NCI-H526 (cell line): ENCODE measurements around the gene ATF7IP.

ENCODE experiments used
- DNase-seq, 2 experiments: peaks; one replicate each; lab custom pipeline; 2025; lab: John Stamatoyannopoulos, UW

The ATF7IP gene

DNA sequence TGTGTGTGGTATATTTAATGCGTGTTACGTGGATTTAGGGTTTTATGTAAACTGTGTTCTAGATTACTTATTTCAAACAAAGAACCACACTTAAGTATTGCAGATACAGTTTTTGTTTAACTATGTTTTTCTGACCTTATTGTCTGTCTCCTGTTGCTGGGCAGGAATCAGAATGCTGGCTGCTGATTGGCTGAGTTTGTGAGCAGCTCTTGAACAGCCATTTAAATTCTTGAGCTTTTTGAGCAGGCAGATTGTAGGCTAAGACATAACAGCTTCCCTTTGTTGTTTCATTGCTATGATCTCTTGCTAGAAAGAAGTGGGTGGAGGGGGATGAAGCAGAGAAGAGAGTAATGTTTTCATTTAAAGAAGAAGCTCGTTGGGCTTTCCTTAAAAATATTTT, 52.2 kb downstream of the ATF7IP start:
- peak in 1 of 2 experiments; percentile 28 for DNase-seq

DNA sequence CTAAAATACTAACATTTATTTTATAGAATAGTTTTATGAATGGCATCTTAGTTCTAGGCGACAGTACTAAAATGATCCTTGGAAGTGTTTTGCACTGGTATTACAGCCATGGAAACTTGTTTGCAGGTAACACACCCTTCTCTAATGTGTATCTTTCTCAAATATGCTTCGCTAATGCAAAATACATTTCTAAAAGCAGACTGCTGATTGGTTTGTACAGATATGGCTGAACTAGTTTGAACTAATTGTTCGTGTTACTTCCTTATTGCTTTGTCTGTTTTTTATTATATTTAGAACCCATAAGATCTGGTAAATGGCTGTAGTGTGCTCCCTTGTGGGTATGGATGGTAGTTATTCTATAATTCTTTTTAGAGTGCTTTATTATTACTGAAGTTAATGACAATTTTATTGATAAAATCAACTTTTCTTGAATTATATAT, 53.0 kb downstream of the ATF7IP start:
- no peak for DNase-seq

DNA sequence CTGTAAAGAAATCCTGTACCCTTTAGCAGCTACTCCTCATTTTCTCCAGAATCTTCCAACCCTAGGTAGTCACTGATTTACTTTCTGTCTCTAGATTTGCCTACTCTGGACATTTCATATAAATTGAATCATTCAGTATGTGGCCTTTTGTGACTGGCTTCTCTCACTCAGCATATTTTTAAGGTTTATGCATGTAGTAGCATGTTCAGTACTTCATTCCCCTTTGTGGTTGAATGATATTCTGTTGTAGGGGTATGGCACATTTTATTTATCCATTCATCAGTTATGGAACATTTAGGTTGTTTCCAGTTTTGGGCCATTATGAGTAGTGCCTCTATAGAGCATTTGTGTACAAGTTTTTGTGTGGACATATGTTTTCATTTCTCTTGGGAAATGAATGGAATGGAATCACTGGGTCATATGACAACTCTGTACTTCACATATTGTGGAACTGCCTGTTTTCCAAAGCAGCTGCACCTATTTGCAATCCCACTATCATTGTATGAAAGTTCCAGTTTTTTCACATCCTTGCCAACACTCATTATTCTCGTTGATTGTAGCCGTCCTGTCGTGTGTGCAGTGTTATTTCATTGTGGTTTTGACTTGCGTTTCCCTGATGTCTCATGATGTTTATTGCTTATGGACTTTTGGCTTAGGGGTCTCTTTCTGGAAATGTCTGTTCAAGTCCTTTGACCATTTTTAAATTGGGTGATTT, 57.2 kb downstream of the ATF7IP start:
- no peak for DNase-seq

DNA sequence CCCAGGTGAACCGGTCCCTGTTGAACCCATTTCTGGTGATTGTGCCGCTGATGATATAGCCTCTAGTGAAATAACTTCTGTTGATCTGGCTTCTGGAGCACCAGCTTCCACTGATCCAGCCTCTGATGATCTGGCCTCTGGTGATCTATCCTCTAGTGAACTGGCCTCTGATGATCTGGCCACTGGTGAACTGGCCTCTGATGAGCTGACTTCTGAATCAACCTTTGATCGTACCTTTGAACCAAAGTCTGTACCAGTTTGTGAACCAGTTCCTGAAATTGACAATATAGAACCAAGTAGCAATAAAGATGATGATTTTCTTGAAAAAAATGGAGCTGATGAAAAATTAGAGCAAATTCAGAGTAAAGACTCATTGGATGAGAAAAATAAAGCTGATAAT, 59.1 kb downstream of the ATF7IP start:
- DNase-seq, result no peak

DNA sequence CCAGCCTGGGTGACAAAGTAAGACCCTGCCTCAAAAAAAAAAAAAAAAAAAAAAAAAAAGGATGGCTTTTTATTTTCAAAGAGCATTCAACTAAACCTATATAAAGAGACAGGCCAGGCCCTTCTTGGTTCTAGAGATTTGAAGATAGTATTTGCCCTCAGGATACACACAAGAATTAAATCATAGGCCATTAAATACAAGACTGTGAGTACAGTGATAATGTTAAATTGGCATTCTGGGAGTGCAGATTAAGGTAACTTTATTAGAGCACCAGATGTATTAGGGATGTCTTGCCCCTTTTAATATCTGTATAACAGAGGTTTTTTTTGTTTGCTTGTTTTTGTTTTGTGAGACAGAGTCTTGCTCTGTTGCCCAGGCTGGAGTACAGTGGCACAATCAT, 61.3 kb downstream of the ATF7IP start:
- DNase-seq, result no peak

DNA sequence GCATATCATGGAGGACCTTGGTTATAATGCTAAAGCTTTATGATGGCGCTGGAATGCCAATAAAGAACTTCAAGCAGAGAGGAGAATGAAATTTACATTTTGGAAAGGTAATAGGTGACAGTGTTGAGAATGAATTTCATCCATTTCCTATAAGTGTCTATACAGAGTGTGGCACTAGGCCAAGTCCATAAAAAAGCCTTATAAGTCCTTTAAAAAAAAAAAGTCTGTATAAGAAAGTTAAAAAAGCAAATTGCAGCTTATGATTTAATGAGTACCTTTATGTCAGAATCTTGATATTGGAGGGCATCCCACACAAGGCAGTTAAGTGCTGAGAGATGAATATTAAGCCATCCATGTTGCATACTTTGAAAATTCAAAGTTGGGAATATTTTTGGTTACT, 62.4 kb downstream of the ATF7IP start:
- no peak for DNase-seq

DNA sequence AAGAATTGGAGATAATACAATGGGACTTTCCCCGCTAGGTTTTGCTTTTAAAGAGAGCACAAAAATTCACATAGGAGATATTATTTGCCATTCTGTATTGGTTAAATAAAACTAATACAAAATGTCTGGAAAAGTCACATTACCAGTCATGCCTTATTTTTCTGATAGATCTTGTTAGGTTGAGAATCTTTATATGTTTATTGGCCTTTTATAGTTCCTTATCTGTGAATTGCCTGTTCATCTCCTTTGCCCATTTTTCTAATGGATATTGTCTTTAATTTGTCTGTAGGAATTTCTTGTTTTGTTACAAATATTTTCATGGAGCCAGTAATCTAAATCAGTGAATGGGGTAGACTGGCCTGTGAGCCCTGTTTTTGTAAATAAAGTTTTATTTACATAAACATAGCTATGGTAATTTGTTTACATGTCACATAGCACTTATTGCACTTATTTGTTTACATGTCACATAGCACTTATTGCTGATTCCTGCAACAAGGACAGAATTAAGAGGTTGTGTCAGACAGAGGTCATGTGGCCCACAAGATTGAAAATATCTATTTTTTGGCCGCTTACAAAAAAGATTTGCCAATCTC, 65.0 kb downstream of the ATF7IP start:
- no peak for DNase-seq

DNA sequence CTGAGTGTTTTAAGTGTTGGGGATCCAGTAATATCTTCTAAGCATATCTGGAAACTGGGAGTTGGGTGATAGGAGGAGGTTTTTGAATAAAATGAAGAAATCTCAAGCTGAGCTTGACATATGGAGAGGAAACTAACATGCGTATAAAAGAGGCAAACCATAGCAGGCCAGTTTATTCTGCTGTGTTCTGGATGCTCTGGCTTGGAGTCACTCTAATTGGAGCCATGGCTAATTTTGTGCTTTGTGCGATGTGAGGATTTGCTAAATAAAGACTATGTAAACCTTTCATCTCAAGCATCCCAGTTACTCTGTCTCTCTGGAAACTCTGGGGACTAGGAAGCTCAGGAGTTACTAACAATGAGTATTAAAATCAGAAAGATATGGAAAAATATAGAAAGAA, 66.5 kb downstream of the ATF7IP start:
- DNase-seq, result no peak

DNA sequence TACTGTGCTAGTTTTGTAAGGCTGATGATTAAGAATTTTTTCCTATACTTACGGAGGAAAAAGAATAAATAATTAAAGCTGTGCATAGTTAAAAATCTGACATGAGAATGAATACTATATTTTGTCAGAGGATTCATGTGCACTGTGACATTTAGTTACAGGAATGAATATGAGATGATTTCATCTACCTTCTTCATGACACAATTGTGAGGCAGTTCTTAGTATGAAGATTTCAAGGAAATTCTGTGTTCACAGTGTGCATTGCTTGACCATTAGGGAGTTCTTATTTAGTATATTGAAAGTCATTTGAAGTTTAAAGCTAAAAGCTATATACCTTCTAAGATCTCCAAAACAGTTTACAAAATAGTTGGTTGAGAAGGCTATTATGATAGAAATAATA, 70.1 kb downstream of the ATF7IP start:
- DNase-seq, result no peak

DNA sequence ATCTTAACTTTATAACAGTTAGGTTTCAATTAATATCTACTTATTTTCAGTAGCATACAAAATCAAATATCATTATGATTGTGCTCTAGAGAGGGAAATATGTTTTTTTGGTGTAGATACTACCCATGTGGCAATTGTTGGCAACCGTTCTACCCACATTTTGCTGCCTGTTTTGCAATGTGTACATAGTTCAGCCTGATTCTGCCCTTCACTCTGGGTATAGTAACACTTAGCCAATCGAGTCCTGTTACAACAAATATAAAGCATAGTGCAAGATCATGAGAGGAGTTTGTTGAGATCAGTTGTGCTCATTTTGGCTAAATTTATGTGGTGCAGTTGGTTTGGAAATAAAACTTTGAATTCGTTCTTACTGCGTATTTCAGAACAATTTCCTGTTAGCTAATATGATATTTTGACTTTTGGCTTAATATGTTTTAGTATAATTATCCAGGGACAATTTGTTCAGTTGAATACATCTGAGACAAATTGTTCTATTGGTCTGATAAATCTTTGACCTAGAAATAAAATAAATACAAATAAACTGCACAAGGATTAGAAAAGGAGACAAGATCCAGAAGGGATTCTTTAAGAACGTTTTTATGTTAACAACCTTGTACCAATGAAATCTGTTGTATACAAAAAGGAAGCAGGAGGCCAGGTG, 76.9 kb downstream of the ATF7IP start:
- DNase-seq, result no peak

DNA sequence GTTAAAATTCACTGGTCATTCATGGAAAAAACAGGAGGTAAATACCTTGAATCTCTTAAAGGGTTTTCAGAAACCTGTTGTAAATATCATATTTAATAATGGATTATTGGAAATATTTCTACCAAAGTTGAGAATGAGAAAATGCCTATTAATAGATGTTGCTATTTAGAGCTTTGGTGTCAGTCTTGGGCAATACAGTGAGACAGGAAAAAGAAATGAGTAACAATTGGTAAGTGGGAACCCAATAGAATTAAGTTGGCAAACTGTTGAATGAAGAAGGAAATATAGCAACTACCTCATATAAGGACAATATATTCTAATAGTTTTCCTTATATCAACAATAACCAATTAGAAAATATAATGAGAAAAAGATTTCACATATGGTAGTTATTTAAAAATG, 78.0 kb downstream of the ATF7IP start:
- no peak for DNase-seq

DNA sequence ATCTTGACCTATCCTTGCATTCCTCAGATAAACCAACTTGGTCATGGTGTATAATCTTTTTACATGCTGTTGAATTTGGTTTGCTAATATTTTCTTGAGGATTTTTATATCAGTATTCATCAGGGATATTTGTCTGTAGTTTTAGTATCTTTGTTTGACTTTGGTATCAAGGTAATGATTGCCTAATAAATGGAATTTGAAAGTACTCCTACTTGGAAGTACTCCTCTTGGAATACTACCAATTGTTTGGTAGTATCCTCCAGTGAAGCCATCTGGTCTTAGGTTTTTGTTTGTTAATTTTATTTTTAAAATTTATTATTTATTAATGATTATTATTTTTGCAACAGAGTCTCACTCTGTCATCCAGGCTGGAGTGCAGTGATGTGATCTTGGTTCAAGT, 85.0 kb downstream of the ATF7IP start:
- DNase-seq, result no peak

DNA sequence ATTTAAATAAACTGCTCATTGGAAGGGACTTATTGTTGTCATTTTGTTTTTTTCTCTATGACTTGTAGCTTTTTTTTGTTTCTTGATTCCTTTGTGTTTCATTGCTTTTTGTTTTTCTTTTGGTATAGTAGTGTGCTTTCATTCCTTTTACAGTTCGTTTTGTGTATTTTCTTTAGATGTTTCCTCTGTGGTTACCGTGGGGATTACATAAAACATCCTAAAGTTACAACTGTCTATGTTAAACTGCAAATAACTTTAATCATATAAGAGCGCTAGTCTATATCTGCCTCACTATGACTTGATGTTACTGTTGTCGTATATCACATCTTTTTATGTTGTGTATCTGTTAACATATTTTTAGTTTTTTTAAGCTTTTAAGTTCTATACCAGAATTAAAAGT, 86.9 kb downstream of the ATF7IP start:
- DNase-seq, result no peak

DNA sequence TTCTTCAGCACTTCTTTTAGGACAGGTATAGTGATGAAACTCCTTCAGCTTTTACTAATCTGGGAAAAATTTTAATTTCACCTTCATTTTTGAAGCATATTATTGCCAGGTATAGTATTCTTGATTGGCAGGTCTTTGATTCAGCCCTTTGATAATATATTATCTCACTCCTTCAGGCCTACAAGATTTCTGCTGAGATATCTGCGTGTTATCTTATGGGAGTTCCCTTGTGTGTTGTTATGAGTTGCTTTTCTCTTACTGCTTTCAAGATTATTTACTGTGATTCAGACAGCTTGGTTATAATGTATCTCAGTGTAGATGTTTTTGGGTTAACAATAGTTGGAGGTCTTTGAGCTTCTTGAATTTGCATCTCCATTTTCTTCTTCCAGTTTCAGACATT, 87.4 kb downstream of the ATF7IP start:
- DNase-seq, result no peak

DNA sequence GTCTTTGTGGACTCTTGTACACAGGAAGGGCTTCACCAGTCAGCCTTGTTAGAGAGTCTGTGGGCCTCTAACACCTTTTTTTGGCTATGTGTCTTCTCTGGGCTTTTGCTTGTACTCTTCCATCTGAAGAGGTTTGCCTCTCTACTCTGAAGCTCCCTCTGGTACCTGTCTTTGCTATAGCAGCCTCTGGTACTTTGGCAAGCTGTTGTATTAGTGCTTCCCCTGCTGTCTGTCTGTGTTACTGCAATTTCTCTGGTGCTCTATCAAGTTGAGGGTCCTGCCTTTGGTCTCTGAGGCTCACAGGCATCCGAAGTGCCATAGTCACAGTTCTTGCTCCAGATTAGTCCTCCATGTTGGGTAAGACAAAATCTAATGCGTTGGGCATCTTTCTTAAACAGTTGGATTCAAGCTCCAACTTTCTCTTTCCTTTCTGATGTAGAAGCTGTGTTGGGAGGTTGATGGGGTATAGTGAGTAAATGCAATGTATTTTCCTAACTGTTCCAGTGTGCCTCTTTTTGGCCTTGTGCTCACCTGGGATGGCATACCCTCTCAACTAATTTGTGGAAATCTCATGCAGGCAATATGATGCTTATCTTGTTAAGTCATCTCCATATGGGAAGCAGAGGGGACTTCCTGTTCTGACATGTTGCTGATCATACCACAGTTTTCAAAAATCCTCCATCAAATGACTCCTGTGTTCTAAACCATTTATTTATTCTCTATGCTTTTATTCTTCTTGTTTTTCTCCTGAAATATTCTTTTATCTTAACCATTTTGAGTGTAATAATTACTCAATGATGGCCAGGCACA, 88.8 kb downstream of the ATF7IP start:
- DNase-seq, result peak; percentile 16 to 65

DNA sequence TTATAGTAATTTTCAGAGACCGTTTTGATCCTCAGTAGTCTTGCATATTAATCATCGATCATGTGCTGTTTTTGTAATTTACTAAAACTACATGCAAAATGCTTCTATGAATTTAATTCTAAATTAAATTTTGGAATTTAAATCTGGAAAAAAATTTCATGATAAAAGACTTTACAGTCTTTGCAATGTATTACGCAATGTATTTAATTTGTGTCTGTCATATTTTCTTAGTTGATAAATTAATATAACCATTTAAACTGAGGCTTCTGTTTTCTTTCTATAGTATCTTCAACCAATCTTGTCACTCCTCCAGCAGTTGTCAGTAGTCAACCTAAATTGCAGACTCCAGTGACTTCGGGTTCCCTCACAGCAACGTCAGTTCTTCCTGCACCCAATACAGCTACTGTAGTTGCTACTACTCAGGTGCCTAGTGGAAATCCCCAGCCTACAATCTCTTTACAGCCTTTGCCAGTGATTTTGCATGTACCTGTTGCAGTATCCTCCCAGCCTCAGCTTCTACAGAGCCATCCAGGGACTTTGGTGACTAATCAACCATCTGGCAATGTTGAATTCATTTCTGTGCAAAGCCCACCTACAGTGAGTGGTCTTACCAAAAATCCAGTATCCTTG, 94.8 kb downstream of the ATF7IP start:
- DNase-seq, result no peak

DNA sequence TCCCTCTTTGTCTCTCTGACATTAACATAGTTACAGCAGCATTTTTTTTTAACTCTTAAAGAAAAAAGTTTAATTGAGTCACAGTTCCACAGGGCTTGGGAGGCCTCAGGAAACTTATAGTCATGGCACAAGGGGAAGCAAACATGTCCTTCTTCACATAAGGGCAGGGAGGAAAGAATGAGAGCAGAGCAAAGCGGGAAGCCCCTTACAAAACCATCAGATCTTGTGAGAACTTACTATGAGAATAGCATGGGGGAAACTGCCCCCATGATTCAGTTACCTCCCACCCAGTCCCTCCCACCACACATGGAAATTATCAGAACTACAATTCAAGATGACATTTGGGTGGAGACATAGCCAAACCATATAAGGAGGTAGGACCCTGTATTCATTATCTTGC, 106.0 kb downstream of the ATF7IP start:
- DNase-seq, result no peak

DNA sequence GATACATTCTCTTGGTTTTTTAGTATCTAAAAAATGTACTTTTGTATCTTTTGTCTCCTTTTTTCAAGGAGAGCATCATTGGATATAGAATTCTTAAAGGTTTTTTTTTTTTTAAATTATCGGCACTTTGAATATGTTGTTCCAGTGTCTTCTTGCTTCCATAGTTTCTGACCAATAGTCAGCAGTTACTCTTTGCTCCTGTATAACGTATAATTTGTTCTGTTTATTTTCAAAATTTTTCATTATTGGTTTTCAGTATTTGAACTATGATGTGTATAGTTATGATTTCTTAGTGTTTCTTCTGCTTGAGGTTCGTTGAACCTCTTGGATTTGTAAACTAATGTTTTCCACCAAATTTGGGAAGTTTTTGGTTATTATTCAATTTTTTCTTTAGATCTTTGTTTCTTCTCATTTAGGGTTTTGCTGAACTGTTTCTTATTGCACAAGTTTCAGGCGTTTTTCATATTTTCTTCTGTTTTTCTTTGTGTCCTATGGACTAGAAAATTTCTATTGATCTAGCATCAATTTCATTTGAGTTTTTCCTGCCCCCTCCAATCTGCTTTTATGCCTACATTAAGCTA, 108.3 kb downstream of the ATF7IP start:
- peak in 1 of 2 experiments; percentile 5 for DNase-seq

DNA sequence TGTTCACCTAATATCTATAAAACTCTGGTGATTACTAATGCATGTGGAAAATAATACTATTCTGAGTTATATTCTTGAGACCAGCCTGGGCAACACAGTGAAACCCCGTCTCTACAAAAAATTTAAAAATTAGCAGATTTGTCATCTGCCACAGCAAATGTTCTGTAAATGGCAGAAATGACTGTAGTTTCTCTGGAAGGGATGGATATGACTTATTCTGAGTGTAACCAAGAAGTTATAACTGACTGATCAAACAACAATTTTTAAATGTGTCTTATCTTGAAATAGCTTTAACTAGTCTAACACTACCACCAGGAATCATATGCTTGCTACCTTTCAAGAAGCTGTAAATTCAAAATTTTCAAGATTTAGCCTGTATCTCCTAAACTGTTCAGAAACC, 113.5 kb downstream of the ATF7IP start:
- no peak for DNase-seq

DNA sequence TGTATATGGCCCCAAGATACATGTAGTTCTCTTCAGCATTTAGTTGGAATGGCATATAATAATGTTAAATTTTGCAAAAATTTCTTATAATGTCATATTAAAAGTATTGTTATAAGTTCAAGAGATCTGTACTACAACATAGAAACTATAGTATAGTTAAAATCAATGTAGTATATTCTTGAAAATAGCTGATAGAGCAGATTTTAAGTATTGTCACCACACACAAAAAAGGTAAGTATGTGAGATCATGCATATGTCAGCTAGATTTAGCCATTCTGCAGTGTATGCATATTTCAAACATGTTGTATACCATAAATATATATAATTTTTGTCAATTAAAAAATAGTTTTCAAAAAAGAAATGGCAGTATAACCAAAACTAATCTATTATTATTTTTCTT, 115.7 kb downstream of the ATF7IP start:
- no peak for DNase-seq

DNA sequence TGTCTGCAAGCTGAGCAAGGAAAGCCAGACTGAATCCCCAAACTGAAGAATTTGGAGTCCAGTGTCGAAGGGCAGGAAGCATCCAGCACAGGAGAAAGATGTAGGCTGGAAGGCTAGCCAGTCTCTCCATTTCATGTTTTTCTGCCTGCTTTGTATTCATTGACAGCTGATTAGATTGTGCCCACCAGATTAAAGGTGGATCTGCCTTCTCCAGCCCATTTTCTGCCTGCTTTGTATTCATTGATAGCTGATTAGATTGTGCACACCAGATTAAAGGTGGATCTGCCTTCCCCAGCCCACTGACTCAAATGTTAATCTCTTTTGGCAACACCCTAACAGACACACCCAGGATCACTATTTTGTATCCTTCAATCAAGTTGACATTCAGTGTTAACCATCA, 116.9 kb downstream of the ATF7IP start:
- no peak for DNase-seq

DNA sequence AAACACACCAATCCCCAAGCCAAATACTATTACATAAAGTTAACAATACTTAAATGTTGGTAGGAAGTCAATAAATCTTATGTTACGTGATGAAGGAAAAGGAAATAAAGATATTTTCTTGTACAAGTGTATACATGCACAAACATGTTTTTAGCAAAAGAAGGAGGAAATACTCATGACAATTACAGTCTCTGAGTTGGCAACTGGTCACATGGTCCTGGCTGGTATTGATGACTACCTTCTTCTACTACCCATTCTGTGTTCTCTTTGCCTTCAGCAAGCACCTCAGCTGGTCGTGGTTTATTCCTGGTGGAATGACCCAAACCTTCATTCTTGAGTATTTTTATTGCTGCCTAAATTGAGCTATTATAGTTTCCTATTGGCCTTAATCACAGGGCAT, 117.4 kb downstream of the ATF7IP start:
- no peak for DNase-seq
